Loucy (cell line): ENCODE measurements around the gene SLC4A9.

Source experiments
- H2AFZ ChIP-seq: fragments of 200-600 bp; sonication (generic); 2 replicates; pipeline ENCODE4 v1.6.0; 2016; ENCODE audit warnings: antibody characterized with exemption, mild to moderate bottlenecking, low read length, moderate library complexity
- H3F3A ChIP-seq: fragments of 200-600 bp; 2 replicates; pipeline ENCODE4 v1.6.0; 2016; ENCODE audit warnings: antibody characterized with exemption, low read depth, mild to moderate bottlenecking
- H3K27me3 ChIP-seq: fragments of 200-600 bp; sonication (generic); 2 replicates; pipeline ENCODE4 v1.6.1; 2014; ENCODE audit warnings: low read length, mild to moderate bottlenecking; ENCODE audit not compliant: insufficient read depth, poor library complexity, severe bottlenecking
- H3K36me3 ChIP-seq: fragments of 200-600 bp; sonication (generic); 2 replicates; pipeline ENCODE4 v1.6.1; 2016; ENCODE audit warnings: low read length; ENCODE audit not compliant: insufficient read depth
- H3K4me1 ChIP-seq: fragments of 200-600 bp; sonication (generic); 2 replicates; pipeline ENCODE4 v1.5.1; 2014; ENCODE audit warnings: low read length, mild to moderate bottlenecking; ENCODE audit not compliant: insufficient read depth, poor library complexity, severe bottlenecking
- H3K4me2 ChIP-seq: fragments of 200-600 bp; sonication (generic); 2 replicates; pipeline ENCODE4 v1.6.0; 2014; ENCODE audit warnings: antibody characterized with exemption, low read length, low read depth, mild to moderate bottlenecking; ENCODE audit not compliant: poor library complexity, severe bottlenecking
- H3K4me3 ChIP-seq: fragments of 200-600 bp; sonication (generic); 2 replicates; pipeline ENCODE4 v1.5.1; 2014; ENCODE audit warnings: low read length, mild to moderate bottlenecking, mixed read lengths; ENCODE audit not compliant: poor library complexity, severe bottlenecking
- H3K79me2 ChIP-seq: fragments of 200-600 bp; sonication (generic); 2 replicates; pipeline ENCODE4 v1.6.1; 2014; ENCODE audit warnings: low read length; ENCODE audit not compliant: insufficient read depth
- H3K9ac ChIP-seq: fragments of 200-600 bp; sonication (generic); 2 replicates; pipeline ENCODE4 v1.6.0; 2014; ENCODE audit warnings: mild to moderate bottlenecking, low read depth, low read length, moderate library complexity; ENCODE audit not compliant: poor library complexity, severe bottlenecking
- H3K9me2 ChIP-seq: fragments of 200-600 bp; sonication (generic); replicated peaks from 2 replicates; pipeline ENCODE4 v1.6.1; 2016; ENCODE audit warnings: low read depth, low read length, mixed read lengths
- H3K9me3 ChIP-seq: fragments of 200-600 bp; sonication (generic); 2 replicates; pipeline ENCODE4 v1.6.1; 2014; ENCODE audit warnings: mild to moderate bottlenecking, antibody characterized with exemption, low read length, low read depth; ENCODE audit not compliant: insufficient read depth
- H4K20me1 ChIP-seq: fragments of 200-600 bp; sonication (generic); 2 replicates; pipeline ENCODE4 v1.6.0; 2014; ENCODE audit warnings: antibody characterized with exemption, low read length, mild to moderate bottlenecking; ENCODE audit not compliant: insufficient read depth, poor library complexity, severe bottlenecking
- EZH2phosphoT487 ChIP-seq: fragments of 200-600 bp; IDR thresholded peaks from 2 replicates; pipeline ENCODE4 v1.6.1; 2018; ENCODE audit warnings: antibody characterized with exemption, mild to moderate bottlenecking, moderate library complexity, borderline replicate concordance
- TF ChIP-seq, protein P1 (sequence below): fragments of 200-600 bp; sonication (generic); conservative IDR thresholded peaks from 2 replicates; pipeline ENCODE4 v1.5.1; 2014; ENCODE audit warnings: mild to moderate bottlenecking, antibody characterized with exemption, low read length

Gene SLC4A9

DNA sequence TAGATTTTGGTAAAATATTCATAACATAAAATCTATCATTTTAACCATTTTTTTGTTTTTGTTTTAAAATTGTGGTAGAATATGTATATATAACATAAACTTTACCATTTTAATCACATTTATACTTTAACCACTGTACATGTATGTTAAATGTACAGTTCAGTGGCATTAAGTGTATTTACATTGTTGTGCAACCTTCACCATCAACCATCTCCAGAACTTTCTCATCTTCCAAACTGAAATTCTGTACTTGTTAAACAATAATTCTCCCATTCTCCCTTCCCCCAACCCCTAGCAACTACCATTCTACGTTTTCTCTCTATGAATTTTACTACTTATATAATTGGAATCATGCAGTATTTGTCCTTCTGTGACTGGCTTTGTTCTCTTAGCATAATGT is 53.2 kb downstream of the SLC4A9 start:
- Histone ChIP-seq H3K4me3 (no peak overlapping the region), H3K79me2 (peaks cover 98% of the 10 kb centered on the region), H3K4me1 (peaks cover 8% of the 10 kb centered on the region), H3K36me3 (0 out of 2 replicates have a peak, but pooled peaks cover 4% of the 10 kb centered on the region), H3K27me3 (no peaks in the 10 kb centered on the region), H3K4me2 (peak overlapping the region; percentile 45), H4K20me1 (peaks cover 85% of the 10 kb centered on the region), H3K9me2 (no peaks in the 10 kb centered on the region), H3K9ac (no peak overlapping the region), H3F3A (no peaks in the 10 kb centered on the region), H2AFZ (no peak overlapping the region), H3K9me3 (no peaks in the 10 kb centered on the region)
- TF ChIP-seq, protein P1, sequence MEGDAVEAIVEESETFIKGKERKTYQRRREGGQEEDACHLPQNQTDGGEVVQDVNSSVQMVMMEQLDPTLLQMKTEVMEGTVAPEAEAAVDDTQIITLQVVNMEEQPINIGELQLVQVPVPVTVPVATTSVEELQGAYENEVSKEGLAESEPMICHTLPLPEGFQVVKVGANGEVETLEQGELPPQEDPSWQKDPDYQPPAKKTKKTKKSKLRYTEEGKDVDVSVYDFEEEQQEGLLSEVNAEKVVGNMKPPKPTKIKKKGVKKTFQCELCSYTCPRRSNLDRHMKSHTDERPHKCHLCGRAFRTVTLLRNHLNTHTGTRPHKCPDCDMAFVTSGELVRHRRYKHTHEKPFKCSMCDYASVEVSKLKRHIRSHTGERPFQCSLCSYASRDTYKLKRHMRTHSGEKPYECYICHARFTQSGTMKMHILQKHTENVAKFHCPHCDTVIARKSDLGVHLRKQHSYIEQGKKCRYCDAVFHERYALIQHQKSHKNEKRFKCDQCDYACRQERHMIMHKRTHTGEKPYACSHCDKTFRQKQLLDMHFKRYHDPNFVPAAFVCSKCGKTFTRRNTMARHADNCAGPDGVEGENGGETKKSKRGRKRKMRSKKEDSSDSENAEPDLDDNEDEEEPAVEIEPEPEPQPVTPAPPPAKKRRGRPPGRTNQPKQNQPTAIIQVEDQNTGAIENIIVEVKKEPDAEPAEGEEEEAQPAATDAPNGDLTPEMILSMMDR = no peak
- no peak for TF ChIP-seq EZH2phosphoT487

DNA sequence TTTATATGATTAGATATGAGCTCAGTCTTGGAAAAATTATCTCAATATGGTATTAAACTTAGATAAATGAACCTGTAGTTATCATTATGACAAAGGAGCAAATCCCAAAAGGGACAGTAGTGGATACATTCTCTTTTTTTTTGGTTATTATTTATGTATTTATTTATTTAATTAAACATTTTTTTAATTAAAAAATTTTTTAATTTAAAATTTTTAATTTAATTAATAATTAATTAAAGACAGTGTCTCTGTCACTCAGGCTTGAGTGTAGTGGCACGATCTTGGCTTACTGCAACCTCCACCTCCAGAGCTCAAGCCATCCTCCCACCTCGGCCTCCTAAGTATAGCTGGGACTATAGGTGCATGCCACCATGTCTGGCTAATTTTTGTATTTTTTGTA is 57.2 kb downstream of the SLC4A9 start:
- no peaks in the 10 kb centered on the region for H3K27me3 ChIP-seq
- H3K36me3 ChIP-seq = 0 out of 2 replicates have a peak, but pooled peaks cover 4% of the 10 kb centered on the region
- H3K79me2 ChIP-seq = peaks cover 97% of the 10 kb centered on the region
- peaks cover 80% of the 10 kb centered on the region for H4K20me1 ChIP-seq
- no peaks in the 10 kb centered on the region for H3F3A ChIP-seq
- H3K9me2 ChIP-seq = no peaks in the 10 kb centered on the region
- H3K9me3 ChIP-seq = no peaks in the 10 kb centered on the region
- H2AFZ ChIP-seq = no peak overlapping the region
- TF ChIP-seq, protein P1 = no peak
- no peak for TF ChIP-seq EZH2phosphoT487
- H3K4me3 ChIP-seq = no peak overlapping the region
- H3K9ac ChIP-seq = no peak overlapping the region
- no peaks in the 10 kb centered on the region for H3K4me1 ChIP-seq
- no peak overlapping the region for H3K4me2 ChIP-seq

DNA sequence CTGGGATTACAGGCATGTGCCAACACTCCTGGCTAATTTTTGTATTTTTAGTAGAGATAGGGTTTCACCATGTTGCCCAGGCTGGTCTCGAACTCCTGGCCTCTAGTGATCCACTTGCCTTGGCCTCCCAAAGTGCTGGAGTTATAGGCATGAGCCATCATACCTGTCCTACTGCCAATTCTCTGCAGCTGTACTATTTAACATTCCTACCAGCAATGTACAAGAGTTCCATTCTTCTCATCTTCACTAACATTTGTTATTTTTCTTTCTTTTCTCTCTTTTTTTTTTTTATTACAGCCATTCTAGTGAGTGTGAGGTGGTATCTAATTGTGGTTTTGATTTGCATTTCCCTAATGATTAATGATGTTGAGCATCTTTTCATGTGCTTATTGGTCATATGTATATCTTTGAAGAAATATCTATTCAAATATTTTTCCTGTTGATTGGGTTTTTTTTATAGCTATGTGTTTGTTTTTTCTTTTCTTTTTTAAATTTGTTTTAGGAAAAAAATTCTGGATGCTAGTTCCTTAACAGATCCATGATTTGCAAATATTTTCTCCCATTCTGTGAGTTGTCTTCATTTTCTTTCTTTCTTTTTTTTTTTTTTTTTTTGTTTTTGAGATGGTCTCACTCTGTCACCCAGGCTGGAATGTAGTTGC is 59.0 kb downstream of the SLC4A9 start:
- H3K9me3 ChIP-seq = no peaks in the 10 kb centered on the region
- H3K36me3 ChIP-seq = 0 out of 2 replicates have a peak, but pooled peaks cover 4% of the 10 kb centered on the region
- H3K9me2 ChIP-seq = no peaks in the 10 kb centered on the region
- no peak overlapping the region for H3K4me3 ChIP-seq
- H4K20me1 ChIP-seq = peaks cover 79% of the 10 kb centered on the region
- no peak for TF ChIP-seq EZH2phosphoT487
- TF ChIP-seq, protein P1 = no peak
- no peak overlapping the region for H3K4me2 ChIP-seq
- H2AFZ ChIP-seq = no peak overlapping the region
- no peak overlapping the region for H3K9ac ChIP-seq
- no peaks in the 10 kb centered on the region for H3K4me1 ChIP-seq
- H3F3A ChIP-seq = no peaks in the 10 kb centered on the region
- no peaks in the 10 kb centered on the region for H3K27me3 ChIP-seq
- peaks cover 97% of the 10 kb centered on the region for H3K79me2 ChIP-seq
